ENCODE data around the gene ARHGAP29. TPM values are rescaled to one million over a fixed set of nuclear protein-coding genes. Genes with fewer than 3 reads are reported as not detected.
"Not testable (repeated sequence)": the region's sequence is repeated elsewhere in the genome, so short reads cannot be mapped to it uniquely, and the experiment has no call there.

The ARHGAP29 gene
- total RNA-seq, 4 donors from 2014 or later, result 4.9 to 29.7 (median 8.7) TPM

- TF ChIP-seq CTCF (IDR thresholded peaks at IDR 0.05) (no peak), POLR2A (IDR thresholded peaks at IDR 0.05) (no peak)
Measured at GRCh38 chr1:94154989-94155388, 82.4 kb downstream of the ARHGAP29 start.

GRCh38 chr1:94153133-94153532 lies 84.3 kb downstream of the ARHGAP29 start:
- no peaks in the 10 kb centered on the region for H3K36me3 ChIP-seq
- no peaks in the 10 kb centered on the region for H3K27me3 ChIP-seq
- no peak overlapping the region for H3K4me3 ChIP-seq
- TF ChIP-seq CTCF (IDR thresholded peaks at IDR 0.05) (no peak), POLR2A (IDR thresholded peaks at IDR 0.05) (no peak)
- no peak for DNase-seq
- no peaks in the 10 kb centered on the region for H3K4me1 ChIP-seq
- H3K27ac ChIP-seq, result no peak overlapping the region
- H3K9me3 ChIP-seq, result no peaks in the 10 kb centered on the region

More at GRCh38 chr1:94154989-94155388, 82.4 kb downstream of the ARHGAP29 start:
- Histone ChIP-seq H3K36me3 (no peaks in the 10 kb centered on the region), H3K27me3 (no peaks in the 10 kb centered on the region), H3K27ac (no peak overlapping the region), H3K4me3 (no peak overlapping the region), H3K9me3 (no peaks in the 10 kb centered on the region), H3K4me1 (no peaks in the 10 kb centered on the region)
- no peak for DNase-seq

GRCh38 chr1:94149166-94149565 lies 88.2 kb downstream of the ARHGAP29 start:
- H3K9me3 ChIP-seq, H3K36me3 ChIP-seq, H3K4me3 ChIP-seq, H3K27me3 ChIP-seq, H3K27ac ChIP-seq, DNase-seq, H3K4me1 ChIP-seq: not testable (repeated sequence)

GRCh38 chr1:94146273-94146672 lies 91.1 kb downstream of the ARHGAP29 start:
- no peak overlapping the region for H3K4me3 ChIP-seq
- H3K27me3 ChIP-seq, result no peaks in the 10 kb centered on the region
- no peak overlapping the region for H3K27ac ChIP-seq
- no peaks in the 10 kb centered on the region for H3K9me3 ChIP-seq
- no peaks in the 10 kb centered on the region for H3K4me1 ChIP-seq
- DNase-seq, result no peak
- TF ChIP-seq POLR2A (IDR thresholded peaks at IDR 0.05), result no peak
- H3K36me3 ChIP-seq, result no peaks in the 10 kb centered on the region

- no peak for DNase-seq
- Histone ChIP-seq H3K4me1 (no peaks in the 10 kb centered on the region), H3K9me3 (no peaks in the 10 kb centered on the region)
Measured at GRCh38 chr1:94144836-94145235, 92.5 kb downstream of the ARHGAP29 start.

GRCh38 chr1:94143809-94144176 lies 93.6 kb downstream of the ARHGAP29 start:
- TF ChIP-seq POLR2A (IDR thresholded peaks at IDR 0.05), result no peak
- H3K4me3 ChIP-seq, result no peak overlapping the region
- no peak for DNase-seq

More at GRCh38 chr1:94144836-94145235, 92.5 kb downstream of the ARHGAP29 start:
- no peak overlapping the region for H3K27ac ChIP-seq
- no peak overlapping the region for H3K4me3 ChIP-seq
- TF ChIP-seq CTCF (IDR thresholded peaks at IDR 0.05), result no peak
- TF ChIP-seq POLR2A (IDR thresholded peaks at IDR 0.05), result no peak
- H3K27me3 ChIP-seq, result no peaks in the 10 kb centered on the region
- no peaks in the 10 kb centered on the region for H3K36me3 ChIP-seq

GRCh38 chr1:94143173-94143808 lies 94.1 kb downstream of the ARHGAP29 start:
- DNase-seq, result no peak
- Histone ChIP-seq H3K36me3 (no peaks in the 10 kb centered on the region), H3K27me3 (no peaks in the 10 kb centered on the region), H3K4me3 (no peak overlapping the region), H3K9me3 (no peaks in the 10 kb centered on the region), H3K4me1 (no peaks in the 10 kb centered on the region), H3K27ac (no peak overlapping the region)
- no peak for TF ChIP-seq POLR2A (IDR thresholded peaks at IDR 0.05)
- TF ChIP-seq CTCF (IDR thresholded peaks at IDR 0.05), result no peak

More at GRCh38 chr1:94143809-94144176, 93.6 kb downstream of the ARHGAP29 start:
- Histone ChIP-seq H3K36me3 (no peaks in the 10 kb centered on the region), H3K9me3 (no peaks in the 10 kb centered on the region), H3K27me3 (no peaks in the 10 kb centered on the region), H3K4me1 (no peaks in the 10 kb centered on the region), H3K27ac (no peak overlapping the region)

All from Peyer's patch (tissue), 4 donors.